Mesodermal cell (in vitro differentiated cells): ENCODE data around the gene NIPSNAP3A. TPM values are rescaled to one million over a fixed set of nuclear protein-coding genes. Genes with fewer than 3 reads are reported as not detected.
"Not testable (repeated sequence)": the region's sequence is repeated elsewhere in the genome, so short reads cannot be mapped to it uniquely, and the experiment has no call there.

Source experiments
- H3K27ac ChIP-seq: 2 replicates; pipeline ENCODE4 v1.7.0; 2013; ENCODE audit warnings: mild to moderate bottlenecking, low read depth, low read length, moderate library complexity; ENCODE audit not compliant: severe bottlenecking
- H3K36me3 ChIP-seq: 2 replicates; pipeline ENCODE4 v1.7.1; 2013; ENCODE audit warnings: mild to moderate bottlenecking, low read length, moderate library complexity; ENCODE audit not compliant: control insufficient read depth, insufficient read depth
- H3K4me1 ChIP-seq: one replicate; pipeline ENCODE4 v1.7.1; 2013; ENCODE audit warnings: mild to moderate bottlenecking, low read length; ENCODE audit not compliant: insufficient read depth, control insufficient read depth, poor library complexity, severe bottlenecking
- H3K4me3 ChIP-seq: 2 replicates; pipeline ENCODE4 v1.7.0; 2013; ENCODE audit warnings: low read length, control low read depth, mild to moderate bottlenecking; ENCODE audit not compliant: insufficient read depth, poor library complexity, severe bottlenecking; ENCODE audit errors: extremely low read depth
- H3K9me3 ChIP-seq: 2 replicates; pipeline ENCODE4 v1.7.1; 2013; ENCODE audit warnings: mild to moderate bottlenecking, low read length, moderate library complexity; ENCODE audit not compliant: control insufficient read depth
- WGBS, 2 experiments: methylation state at CpG; one replicate each; pipeline ENCODE4 v1.1.5; 2013; ENCODE audit warnings: missing lambda C conversion rate in 2 of 2; ENCODE audit not compliant: insufficient coverage in 2 of 2; 5-methylcytosine and 5-hydroxymethylcytosine counted together
- polyA plus RNA-seq, 2 experiments: library from polyadenylated mRNA; stranded (reverse); fragments of 50-300 nt; gene quantifications; one replicate each; pipeline ENCODE4 v1.2.3, GENCODE V29; 2013

The NIPSNAP3A gene
- polyA plus RNA-seq (2013, experiment 1 of 2): 28.5 TPM
- 32.2 TPM for polyA plus RNA-seq (2013, experiment 2 of 2)

- H3K36me3 ChIP-seq: peaks cover 18% of the 10 kb centered on the region
- H3K27ac ChIP-seq: peak within 1 kb of the TSS; percentile 36
- peaks cover 21% of the 10 kb centered on the region for H3K4me1 ChIP-seq
- no peaks in the 10 kb centered on the region for H3K9me3 ChIP-seq
- peak within 1 kb of the TSS; percentile 72 for H3K4me3 ChIP-seq
- WGBS, 2 experiments: 0 to 1% methylated on average over 54 to 60 of the region's 71 CpGs
Measured at GRCh38 chr9:104747565-104748358, at the start of gene NIPSNAP3A. TSS of gene NIPSNAP3A (plus strand) at chr9:104747683. CDS start at chr9:104747793, 110 bp downstream.

DNA sequence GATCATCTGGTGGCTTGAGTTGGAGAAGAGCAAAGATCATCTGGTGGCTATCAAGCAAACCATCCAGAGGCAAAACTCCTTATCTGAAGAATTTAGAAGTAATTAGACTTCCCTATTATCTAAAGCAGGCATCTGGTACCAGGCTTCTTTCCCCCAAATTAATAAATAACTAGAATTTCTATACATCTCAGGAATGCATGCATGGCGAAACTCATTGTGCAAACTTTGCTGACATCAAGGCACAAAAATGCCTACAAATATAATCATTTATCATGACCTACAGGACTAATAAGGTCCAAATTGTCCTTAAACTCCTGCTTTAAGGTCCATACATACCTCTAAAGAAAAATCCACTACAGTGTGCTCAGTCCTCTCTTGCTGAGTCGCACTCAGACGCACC is 47.2 kb upstream of the NIPSNAP3A start:
- no peaks in the 10 kb centered on the region for H3K9me3 ChIP-seq
- no peak overlapping the region for H3K27ac ChIP-seq
- no peaks in the 10 kb centered on the region for H3K4me1 ChIP-seq
- no peak overlapping the region for H3K4me3 ChIP-seq
- 85 to 87% methylated on average over 3 of the region's 3 CpGs for WGBS, 2 experiments
- H3K36me3 ChIP-seq: no peaks in the 10 kb centered on the region

- not testable (repeated sequence) for H3K4me3 ChIP-seq, H3K9me3 ChIP-seq, H3K4me1 ChIP-seq, H3K36me3 ChIP-seq, H3K27ac ChIP-seq
- no CpG with 5 or more reads among the region's 1 CpG for WGBS, 2 experiments
Measured at GRCh38 chr9:104708737-104709136, 38.7 kb upstream of the NIPSNAP3A start.

DNA sequence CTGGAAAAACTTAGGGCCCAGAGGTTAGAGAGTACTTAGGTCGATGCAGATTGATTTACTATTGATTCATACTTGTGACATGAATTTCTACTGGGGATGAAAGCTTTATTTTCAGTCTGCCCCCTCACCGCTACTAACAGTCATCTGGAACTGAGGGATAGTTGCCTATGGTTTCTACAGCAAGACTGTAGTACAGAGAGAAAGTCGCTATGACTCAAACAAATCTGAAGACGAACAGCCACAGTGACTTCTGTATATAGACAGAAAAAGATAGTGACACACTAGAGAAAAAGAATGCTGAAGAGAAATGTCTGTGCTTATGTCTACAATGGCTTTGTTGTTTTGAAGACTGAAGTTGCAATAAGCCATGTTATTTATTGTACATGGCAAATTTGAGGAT is 35.9 kb upstream of the NIPSNAP3A start:
- H3K27ac ChIP-seq: no peak overlapping the region
- no peaks in the 10 kb centered on the region for H3K36me3 ChIP-seq
- H3K9me3 ChIP-seq: no peaks in the 10 kb centered on the region
- 92 to 100% methylated on average over 1 to 2 of the region's 4 CpGs for WGBS, 2 experiments
- H3K4me1 ChIP-seq: no peaks in the 10 kb centered on the region
- no peak overlapping the region for H3K4me3 ChIP-seq

DNA sequence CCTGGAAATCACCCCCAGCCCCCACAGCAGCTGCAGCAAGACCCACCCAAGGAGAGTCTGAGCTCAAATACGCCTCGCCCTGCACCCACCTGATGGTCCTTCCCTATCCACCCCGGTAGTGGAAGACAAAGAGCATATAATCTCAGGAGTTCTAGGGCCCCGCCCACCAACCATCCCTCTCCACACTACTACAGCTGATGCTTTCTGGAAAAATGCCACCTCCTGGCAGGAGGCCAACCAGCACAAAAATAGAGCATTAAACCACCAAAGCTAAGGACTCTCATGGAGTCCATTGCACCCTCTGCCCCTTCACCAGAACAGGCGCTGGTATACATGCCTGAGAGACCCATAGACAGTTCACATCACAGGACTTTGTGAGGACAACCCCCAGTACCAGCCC is 22.5 kb upstream of the NIPSNAP3A start:
- H3K9me3 ChIP-seq: no peaks in the 10 kb centered on the region
- H3K36me3 ChIP-seq: no peaks in the 10 kb centered on the region
- no peaks in the 10 kb centered on the region for H3K4me1 ChIP-seq
- 86 to 88% methylated on average over 1 to 4 of the region's 5 CpGs for WGBS, 2 experiments
- H3K4me3 ChIP-seq: no peak overlapping the region
- no peak overlapping the region for H3K27ac ChIP-seq

DNA sequence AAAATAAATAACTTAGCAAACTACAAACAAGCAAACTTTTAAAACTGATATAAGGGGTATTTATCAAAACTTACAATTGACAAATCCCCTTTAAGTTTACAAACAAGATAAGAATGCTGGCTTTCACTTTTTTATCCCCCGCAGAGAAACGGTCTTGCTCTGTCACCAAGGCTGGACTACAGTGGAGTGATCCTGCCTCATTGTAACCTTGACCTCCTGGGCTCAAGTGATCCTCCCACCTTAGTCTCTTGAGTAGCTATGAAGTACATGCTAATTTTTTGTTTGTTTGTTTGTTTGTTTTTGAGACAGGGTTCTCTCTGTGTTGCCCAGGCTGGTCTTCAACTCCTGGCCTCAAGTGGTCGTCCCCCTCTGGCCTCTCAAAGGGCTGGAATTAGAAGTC is 9.0 kb upstream of the NIPSNAP3A start:
- Histone ChIP-seq H3K4me1 (no peaks in the 10 kb centered on the region), H3K4me3 (no peak overlapping the region), H3K9me3 (no peaks in the 10 kb centered on the region), H3K27ac (no peak overlapping the region), H3K36me3 (no peaks in the 10 kb centered on the region)
- 64 to 85% methylated on average over 2 of the region's 3 CpGs for WGBS, 2 experiments

GRCh38 chr9:104740621-104741020 is 6.9 kb upstream of the NIPSNAP3A start:
- no peak overlapping the region for H3K4me3 ChIP-seq
- H3K4me1 ChIP-seq: peaks cover under 1% of the 10 kb centered on the region
- WGBS, 2 experiments: no CpG with 5 or more reads among the region's 1 CpG
- H3K9me3 ChIP-seq: no peaks in the 10 kb centered on the region
- H3K36me3 ChIP-seq: no peaks in the 10 kb centered on the region
- H3K27ac ChIP-seq: no peak overlapping the region

DNA sequence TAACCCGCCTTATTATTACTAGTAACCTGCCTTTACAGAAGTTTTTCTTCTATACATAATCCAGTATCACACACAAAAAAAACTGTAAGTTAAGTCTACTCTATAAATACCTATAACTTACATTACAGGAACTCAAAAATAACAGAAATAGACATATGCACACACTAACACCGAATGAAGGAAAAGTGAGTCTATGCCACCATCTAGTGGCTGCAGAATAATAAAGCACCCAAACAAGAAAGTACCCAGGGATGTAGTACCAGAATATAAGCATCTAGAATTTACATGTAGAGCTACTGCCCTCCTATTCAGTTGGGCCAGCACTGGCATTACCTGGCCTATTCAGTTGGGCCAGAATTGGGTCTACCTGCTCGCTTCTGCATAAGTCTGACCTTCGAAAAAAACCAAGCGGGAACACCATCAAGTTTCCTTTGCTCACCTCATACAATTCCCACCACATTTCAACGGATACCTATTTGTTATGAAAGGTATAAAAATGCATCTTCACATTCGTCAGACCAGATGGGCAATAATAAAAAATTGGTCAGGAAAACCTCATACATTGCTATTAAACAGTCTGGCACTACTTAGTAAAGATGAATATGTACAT is 4.0 kb upstream of the NIPSNAP3A start:
- whole genome bisulfite sequencing, 2 experiments: 0% methylated on average over 1 of the region's 7 CpGs; no CpG with 5 or more reads in 1 of the 2 experiments
- Histone ChIP-seq H3K27ac (no peak overlapping the region), H3K36me3 (no peaks in the 10 kb centered on the region), H3K4me3 (no peak overlapping the region), H3K9me3 (no peaks in the 10 kb centered on the region), H3K4me1 (peaks cover 13% of the 10 kb centered on the region)

DNA sequence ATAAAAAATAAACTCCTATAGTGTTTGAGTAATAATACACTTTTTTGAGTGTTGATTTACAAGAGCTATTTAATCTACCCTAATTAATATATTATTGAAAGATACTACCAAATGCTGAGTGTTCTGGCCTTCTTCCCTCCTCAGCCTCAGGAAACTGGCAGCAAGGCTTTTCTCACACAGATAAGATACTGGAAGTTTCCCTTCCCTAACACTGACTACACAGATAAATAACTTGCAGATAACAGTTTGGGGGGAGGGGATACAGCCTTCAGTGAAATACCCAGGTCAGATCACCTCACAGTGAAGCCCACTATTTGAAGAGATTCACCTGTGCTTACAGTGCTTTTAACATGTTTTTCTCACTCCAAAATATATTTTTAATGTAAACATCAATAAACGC is 1.6 kb upstream of the NIPSNAP3A start:
- peaks cover 21% of the 10 kb centered on the region for H3K4me1 ChIP-seq
- no peaks in the 10 kb centered on the region for H3K9me3 ChIP-seq
- no CpG with 5 or more reads among the region's 1 CpG for WGBS, 2 experiments
- no peak overlapping the region for H3K4me3 ChIP-seq
- H3K36me3 ChIP-seq: peaks cover 4% of the 10 kb centered on the region
- no peak overlapping the region for H3K27ac ChIP-seq

DNA sequence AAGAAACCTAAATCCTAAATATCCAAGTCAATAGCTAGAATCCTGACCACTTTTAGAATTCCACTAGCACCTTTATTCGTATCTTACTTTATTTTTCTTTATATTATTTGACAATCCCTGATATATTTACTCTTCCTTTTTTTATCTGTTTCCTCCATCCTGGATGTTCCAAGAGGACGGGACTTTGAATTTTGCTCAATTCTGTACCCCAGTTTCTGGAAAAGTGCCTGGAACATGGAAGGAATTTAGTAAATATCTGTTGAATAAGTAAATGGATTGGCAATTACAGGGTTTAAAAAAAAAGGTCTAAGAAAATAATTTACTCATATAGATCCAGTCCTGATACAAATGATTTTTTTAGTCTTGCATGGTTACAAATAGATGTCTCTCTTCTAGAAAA is 1.2 kb upstream of the NIPSNAP3A start:
- H3K4me3 ChIP-seq: no peak overlapping the region
- H3K9me3 ChIP-seq: no peaks in the 10 kb centered on the region
- H3K36me3 ChIP-seq: peaks cover 5% of the 10 kb centered on the region
- H3K4me1 ChIP-seq: peaks cover 21% of the 10 kb centered on the region
- 80% methylated on average over 1 of the region's 2 CpGs; no CpG with 5 or more reads in 1 of the 2 experiments for WGBS, 2 experiments
- no peak overlapping the region for H3K27ac ChIP-seq

- Histone ChIP-seq H3K4me3 (peak overlapping the region; percentile 72), H3K9me3 (no peaks in the 10 kb centered on the region), H3K36me3 (peaks cover 9% of the 10 kb centered on the region), H3K4me1 (peaks cover 21% of the 10 kb centered on the region), H3K27ac (no peak overlapping the region)
- WGBS, 2 experiments: 14% methylated on average over 1 of the region's 1 CpG; no CpG with 5 or more reads in 1 of the 2 experiments
Measured at GRCh38 chr9:104746798-104747197, 685 bp upstream of the NIPSNAP3A start.
